Measurements from ENCODE around the gene CNTNAP5.

CNTNAP5 gene

DNA sequence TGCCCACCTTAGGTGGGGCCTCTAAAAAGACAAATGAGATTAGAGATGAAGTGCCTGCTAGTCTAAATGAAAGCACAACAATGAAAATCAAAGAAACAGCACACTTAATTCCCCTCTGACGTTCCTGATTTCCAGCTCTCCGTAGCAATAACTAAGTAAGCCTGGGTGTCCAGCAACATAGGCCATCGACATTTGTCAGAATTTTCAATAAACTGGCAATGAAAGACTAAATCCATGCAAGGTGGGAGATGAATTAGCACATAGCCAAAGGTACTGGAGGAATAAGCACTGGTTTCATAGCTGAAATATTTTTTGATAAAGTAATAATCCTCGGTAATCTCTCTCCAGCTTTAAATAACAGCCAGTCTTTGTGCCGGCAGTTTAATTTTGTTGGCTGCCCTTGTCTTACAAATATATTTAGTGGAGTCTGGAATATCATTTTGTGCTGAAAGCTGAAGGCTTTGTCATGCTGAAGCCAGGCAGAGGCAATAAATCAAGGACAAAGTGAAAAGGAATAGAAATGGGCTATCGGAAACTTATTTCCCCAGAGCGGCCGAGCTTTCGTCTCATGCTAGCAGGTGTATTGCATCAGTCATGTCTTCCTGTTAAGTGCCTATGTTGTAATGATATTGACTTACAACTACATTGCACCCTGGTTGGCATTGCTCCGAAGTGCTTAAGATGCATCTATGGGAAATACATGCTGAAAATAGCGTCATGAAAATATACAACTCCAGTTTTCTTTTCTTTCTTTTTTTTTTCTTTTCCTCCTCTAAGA, 790.1 kb downstream of the CNTNAP5 start:
- no peak for ATAC-seq
- DNase-seq: no peak

DNA sequence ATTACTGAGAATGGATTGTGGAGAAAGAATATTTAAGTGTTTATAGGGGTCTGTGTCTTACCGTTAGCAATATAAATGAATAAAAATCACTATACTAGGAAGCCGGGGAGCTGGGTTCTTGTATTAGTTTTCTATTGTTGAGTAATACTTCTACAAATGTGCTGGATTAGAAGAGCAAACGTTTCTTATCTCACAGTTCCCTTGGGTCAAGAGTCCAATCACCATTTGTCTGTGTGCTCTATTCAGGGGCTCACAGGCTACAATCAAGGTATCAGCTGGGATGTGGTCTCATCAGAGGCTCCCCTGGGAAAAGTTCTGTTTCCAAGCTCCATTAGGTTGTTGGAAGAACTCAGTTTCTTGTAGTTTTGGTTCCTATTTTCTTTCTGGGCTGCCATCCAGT, 790.9 kb downstream of the CNTNAP5 start:
- ATAC-seq: no peak
- no peak for DNase-seq

DNA sequence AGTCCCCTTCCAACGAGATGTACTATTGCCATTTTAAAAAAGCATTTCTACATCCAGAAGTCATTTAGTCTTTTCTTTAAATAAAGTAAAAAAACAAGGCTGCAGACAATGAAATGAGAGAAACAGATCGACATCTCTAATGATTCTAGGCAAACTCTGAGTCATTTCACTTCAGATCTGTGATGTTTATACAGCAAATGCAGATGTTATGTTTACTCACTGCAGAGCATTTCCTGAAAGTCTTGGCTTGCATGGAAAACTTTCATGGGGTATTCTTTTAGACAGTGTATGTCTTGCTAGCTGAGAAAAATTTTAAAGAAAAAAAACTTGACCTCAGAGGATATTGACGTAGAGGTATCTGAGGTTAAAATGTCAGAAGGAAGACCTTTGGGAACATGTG, 797.4 kb downstream of the CNTNAP5 start:
- ATAC-seq: no peak
- no peak for DNase-seq

DNA sequence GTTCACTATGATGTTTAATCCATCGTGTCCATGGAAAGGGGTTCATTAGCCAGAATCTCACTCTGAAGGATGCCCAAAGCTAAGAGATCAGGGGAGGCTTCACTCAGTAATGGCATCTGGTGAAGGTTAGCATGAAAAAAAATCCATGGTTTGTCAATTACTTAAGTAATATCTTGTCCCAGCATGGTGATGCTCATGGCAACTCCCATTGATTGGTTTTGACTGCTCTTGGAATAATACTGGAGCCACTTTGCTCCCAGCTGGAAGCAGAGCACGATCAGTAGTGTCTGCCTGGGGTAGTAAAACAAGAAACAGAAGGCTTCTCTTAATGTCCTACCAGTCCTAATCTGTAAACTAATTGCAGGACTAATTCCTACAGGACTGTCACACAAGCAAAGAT, 799.4 kb downstream of the CNTNAP5 start:
- DNase-seq: no peak

DNA sequence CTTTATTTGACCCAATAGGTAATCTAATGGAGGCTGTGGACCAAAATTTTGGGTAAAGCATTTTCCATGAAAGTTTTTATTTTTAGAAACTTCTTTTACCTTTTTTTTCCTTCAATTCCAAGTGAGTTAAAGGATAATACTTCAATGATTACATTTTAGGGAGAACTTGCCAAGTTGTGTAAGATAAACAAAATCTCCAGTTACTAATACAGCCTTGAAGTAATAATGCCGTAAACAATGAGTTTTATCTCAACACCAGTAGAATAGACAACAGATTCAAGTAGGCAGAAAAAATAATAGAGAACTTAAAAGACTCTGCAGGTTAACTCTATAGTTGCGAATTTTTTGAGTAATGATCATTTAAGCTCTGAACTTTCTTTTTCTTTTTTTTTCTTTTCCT, 807.4 kb downstream of the CNTNAP5 start:
- DNase-seq (no peak), ATAC-seq (no peak)

More for the DNA sequence above, 799.4 kb downstream of the CNTNAP5 start:
- no peak for ATAC-seq

DNA sequence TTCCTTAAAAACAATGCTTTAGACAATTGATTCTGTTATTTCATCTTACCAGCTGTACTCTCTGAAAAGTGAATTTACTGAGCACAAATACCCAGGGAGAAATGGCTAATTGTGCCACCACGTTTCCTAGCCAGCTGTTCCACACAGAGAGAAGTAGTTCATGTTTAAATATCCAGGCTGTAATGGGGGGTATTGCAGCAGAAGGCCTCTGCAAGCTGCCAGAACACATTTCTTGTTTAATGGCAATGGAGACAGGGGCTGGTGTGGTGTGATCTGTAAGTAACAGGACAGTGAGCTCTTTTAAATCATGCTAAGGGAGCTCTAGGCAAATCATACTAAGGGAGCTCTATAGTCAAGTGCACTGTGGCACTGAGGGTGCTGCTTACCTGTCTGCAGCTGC, 809.2 kb downstream of the CNTNAP5 start:
- DNase-seq (no peak), ATAC-seq (no peak)

DNA sequence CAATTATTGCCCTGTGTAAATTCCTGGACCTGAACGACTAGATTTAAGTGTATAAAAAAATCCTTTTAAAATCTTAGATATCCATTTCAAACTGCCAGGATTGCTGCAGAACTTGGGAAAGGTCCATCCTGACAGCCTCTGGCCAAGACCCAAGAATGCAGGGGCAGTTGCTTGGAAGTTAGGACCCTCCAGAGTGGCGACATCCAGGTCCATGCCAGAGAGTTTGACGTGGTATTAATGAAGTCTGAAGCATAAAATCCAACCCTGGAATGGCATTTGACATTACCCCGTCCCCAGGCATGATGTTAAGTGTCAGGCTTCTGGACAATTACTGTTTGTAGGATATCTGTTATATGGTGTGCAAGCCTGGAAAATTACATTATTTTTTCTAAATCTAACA, 810.2 kb downstream of the CNTNAP5 start:
- no peak for ATAC-seq
- DNase-seq: no peak

DNA sequence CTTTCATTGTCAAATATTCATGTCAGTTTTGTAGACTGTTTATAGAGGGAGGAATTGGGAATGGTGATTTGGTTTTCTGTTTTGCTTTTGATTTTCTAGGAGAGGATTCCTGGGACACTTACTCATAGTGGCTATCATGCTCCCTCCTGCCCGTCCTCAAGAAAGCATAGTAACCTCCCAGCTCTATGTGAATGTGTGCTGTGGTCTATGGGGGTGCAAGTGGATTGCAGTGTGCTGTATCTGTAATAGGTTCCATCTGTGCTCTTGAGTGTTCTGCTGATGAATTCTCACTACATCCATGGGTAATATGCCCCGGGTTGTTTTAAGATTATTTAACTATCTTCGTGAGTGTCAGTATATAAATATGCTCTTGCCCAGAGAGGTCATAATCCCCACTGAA, 811.3 kb downstream of the CNTNAP5 start:
- no peak for DNase-seq

DNA sequence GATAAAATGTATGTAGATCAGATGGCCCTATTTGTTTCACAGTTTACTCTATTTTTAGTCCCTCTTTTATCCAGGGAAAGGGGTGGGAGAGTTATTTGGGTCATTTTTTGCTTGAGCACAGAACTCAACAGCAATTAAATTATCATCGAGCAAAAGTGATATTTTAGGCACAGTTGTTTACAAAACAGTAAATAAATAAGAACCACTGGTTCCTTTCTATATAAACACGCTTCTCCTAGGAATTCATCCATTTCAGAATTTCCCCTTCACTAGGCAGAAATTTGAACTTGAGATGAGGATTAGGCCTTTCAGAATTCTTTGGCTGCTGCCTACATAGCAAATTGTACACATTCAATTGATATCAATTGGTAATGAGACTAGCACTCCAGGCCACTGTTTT, 812.4 kb downstream of the CNTNAP5 start:
- ATAC-seq (no peak), DNase-seq (no peak)

More for the DNA sequence above, 811.3 kb downstream of the CNTNAP5 start:
- ATAC-seq: no peak

DNA sequence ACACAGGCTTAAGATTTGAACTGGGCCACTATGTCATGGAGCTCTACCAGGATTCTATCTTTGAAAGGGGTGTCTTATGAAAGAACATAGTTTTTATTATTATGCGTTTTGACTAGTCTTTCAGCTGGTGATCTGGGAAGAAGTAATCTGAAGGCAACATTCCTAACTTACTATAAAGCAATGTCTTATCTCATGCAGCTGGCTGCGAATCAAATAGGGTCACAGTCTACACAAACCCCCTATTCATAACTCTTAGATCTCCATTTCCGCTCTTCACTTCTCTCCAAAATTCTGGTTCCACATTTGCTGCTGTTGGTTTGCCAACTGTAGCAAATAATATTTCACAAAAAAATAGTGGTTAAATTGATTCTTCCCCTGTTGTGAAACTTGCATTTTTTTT, 813.3 kb downstream of the CNTNAP5 start:
- ATAC-seq (no peak), DNase-seq (no peak)

DNA sequence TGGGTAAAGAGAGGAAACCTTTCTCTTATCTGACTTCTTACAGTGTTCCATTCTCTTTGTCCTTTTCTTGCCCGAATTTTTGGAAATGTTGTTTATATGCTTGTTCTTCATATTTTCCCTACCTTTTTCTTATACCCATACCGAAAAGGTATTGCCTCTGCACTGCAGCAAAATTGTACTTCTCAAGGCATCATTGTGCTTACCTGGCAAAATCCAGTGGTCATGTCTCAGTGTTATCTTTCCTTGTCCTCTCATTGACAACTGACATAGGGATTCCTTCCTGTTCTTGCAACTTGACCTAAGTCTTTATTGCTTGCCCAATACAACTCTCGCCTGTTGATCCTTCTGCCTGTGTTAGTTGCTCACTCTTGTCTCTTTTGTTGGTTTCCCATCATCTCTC, 842.2 kb downstream of the CNTNAP5 start:
- ATAC-seq: no peak
- no peak for DNase-seq

DNA sequence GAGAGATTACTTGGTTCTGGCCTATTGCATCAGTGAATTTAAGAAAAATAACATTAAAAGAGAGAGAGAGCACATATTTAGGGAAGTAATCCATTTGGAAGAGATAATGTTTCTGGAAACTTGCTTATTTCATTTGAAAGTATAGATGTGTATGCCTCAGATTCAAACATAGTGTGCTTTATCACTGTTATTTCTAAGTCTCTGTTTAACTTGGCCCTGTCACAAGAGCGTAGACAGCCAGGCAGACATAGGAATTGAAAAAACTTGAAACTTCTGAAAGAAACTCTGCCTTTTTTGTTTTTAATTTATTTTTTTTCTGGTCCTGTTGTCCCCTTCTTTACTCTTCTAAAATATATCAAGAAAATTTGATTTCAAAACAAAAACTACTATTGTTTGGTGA, 849.1 kb downstream of the CNTNAP5 start:
- DNase-seq (no peak), ATAC-seq (no peak)

DNA sequence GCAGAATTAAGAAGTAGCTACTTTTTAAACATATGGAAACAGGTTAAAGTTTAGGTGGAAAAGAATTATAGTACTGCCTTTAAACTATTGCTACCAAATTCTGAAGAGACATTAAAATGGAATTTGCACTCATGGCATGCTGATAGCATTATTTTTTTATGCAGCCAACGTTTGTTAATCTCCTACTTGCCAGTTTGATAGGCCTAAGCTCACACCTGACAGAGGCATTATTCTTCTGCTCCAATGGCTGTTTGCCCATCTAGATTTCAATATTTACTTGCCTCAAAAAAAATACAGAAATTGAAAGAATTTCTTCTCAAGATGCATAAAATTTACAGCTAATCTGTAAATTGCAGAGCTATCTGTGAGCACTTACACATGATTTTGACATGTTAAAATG, 849.6 kb downstream of the CNTNAP5 start:
- no peak for ATAC-seq
- no peak for DNase-seq

DNA sequence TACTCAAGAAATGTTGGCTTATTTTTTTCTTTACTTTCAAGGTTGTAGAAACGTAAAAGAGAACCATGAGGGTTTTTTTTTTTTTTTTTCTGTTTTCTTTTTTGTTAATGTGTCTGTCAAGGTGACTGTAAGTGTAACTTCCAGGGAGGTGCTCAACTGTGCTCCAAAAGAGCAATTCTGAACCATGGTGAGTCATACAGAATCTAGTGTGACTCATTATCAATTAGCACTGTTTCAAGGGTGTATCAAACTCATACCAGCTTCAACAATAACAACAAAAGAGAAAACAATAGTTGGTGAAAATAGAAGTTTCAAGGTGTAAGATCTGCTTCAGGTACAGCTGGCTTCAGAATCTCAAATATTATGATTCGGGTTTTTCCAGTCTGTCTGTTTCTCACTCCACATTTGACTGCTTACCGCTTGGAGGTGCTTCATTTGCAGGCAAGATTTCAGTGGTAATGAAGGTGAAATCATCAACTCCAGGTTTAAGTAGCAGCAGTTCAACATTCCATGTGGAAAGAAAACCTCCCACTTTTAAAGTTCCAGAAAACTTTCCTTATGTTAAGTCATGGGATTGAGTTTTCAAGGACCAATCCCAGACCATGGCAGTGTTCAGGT, 850.6 kb downstream of the CNTNAP5 start:
- no peak for DNase-seq
- ATAC-seq: no peak

DNA sequence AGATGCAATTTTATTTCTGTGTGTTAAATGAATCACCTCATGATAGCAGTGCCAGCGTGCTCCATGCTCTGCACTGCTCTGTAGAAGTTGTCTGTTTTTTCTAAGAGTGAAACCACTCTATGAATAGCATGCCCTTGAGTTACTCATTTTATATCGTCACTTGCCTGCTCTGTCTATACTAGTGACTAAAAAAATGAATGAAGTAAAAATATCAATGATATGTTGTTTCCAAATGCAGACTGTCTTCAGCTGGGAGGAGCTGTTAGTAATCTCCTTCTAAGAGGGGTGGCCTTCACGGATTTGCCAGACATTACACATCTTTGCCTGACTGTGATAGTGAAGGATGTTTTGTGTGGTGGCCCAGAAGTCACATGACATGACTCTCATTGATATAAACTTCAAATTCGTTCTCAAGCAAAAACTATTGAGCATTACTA, 852.1 kb downstream of the CNTNAP5 start:
- DNase-seq (no peak), ATAC-seq (no peak)

DNA sequence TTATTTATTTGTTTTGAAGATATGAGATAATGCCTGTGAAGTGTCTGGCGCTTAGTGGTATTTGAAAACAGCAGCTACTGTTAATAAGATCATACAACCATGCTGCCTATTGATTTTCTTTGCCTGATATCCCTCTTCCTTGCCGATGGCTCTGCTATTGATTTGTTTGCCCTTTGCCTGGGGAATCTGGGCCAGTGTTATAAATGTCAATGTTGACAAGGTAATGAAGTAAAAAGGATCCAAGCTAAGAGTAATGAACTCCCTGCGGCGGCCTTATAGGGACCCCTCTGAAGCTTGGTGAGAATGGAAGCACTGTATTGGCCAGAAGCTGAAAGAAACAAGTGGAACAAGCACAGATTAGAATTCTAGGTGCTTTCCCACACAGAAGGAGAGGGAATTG, 854.6 kb downstream of the CNTNAP5 start:
- ATAC-seq (no peak), DNase-seq (no peak)

DNA sequence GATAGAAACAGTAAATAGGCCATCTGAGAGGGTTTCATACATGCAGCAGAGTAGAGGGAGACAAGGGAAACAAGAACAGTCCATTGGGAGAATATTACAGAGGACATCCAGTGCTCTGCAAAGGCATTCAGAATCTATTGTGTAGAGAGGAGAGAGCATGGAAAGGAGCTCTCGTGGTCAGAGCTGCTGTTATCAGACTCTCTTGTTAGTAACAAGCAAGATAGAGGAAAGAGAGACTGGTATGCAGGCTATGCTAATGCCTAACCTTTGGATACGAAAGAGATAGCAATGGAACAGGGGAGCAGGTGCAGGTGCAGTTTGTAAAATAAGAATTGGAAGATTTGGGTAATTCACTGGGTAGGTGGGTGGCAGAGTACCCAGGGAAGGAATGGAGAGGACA, 855.9 kb downstream of the CNTNAP5 start:
- no peak for DNase-seq
- no peak for ATAC-seq

DNA sequence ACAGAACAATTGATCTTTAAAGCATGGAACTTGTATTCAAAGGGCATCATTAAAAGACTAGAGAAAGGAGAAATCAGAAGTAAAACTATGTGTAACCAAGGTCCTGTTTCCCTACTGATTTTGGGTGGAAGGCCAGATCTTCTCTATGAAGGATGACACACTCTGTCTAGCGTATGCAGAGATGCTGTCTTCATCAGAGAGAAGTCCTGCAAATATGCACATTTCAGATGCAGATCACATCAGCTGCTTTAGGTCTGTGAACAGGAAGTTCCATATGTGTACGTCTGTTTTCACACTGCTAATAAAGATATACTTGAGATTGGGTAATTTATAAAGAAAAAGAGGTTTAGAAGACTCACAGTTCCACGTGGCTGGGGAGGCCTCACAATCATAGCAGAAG, 857.3 kb downstream of the CNTNAP5 start:
- ATAC-seq: no peak
- DNase-seq: no peak

DNA sequence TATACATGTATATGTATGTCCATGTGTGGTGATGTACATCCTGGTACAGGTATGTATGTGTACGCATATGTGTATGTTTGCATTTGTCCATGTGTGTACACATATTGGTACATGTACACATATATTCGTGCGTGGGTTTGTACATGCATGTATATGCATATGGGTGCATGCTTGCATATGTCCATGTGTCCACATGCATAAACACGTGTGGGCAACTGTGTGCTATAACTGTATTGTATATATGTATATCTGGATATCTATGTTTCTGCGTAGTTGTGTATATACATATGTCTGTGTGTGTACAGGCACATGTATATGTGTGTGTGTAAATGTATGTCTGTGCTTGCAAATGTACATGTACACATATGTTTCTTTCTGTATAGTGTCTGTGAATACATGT, 858.5 kb downstream of the CNTNAP5 start:
- DNase-seq: no peak
- ATAC-seq: no peak

DNA sequence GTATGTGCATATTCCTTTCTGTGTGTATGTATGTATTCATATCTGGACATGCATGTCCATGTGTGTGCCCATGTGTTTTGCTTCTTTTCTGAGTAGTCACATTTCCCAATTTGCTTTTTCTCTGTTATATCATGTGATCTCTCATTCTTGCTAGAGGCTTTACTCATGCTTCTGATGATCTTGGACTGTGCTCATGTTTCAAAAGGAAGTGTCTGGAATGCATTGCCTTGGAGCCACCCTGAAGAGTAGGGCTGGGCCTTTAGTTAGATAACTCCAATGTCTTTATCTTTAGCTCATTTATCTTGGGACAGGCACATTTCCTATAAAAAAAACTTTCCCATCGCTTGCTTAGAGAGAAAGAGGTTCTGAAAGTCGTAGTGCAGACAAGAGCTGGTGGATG, 859.2 kb downstream of the CNTNAP5 start:
- DNase-seq: no peak
- no peak for ATAC-seq

DNA sequence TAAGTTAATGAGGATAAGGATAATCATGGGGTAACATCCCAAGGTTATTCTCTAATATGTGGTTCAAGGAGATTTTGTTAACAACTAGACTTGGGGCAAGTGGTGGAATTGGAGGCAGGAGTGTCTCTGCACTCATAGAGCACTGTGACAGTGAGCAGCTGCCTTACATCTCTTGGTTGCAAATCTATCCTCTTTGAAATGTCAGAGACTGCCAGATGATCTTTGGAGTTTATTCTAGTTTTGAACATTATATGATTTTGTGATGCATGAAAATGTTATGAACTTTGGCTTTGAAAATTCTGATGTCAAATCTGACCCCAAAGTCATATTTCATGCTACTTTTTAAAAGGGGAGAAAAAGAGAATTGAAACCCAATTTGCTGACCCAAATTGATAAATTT, 861.1 kb downstream of the CNTNAP5 start:
- DNase-seq (no peak), ATAC-seq (no peak)

DNA sequence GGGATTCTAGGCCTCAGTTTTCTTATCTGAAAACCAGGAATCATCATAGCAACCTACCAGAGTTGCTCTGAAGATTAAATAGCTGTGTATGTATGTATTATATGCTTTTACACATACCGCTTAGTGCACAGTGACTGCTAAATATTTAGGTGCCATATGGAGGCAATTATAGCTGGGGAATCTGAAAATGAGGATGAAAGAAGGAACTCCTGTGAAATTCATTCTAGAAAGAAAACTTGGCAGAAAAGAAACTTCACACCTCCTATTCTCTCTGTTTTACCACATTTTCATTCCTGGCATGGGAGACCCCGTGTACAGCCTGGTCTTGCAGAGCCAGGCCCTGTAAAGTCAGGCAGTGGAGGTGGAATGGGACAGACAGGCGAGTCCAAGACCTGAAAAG, 862.4 kb downstream of the CNTNAP5 start:
- ATAC-seq (no peak), DNase-seq (no peak)

DNA sequence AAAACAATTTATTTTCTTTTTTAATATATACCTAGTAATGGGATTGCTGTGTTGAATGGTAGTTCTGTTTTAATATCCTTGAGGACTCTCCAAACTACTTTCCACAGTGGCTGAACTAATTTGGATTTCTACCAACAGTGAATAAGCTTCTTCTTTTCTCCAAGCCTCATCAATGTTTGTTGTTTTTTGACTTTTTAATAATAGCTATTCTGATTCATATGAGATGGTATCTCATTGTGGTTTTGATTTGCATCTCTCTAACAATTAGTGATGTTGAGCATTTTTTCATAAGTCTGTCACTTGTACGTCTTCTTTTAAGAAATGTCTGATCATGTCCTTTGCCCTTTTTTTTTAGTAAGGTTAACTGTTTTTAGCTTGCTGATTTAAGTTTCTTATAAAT, 863.3 kb downstream of the CNTNAP5 start:
- DNase-seq: no peak
- ATAC-seq: no peak

DNA sequence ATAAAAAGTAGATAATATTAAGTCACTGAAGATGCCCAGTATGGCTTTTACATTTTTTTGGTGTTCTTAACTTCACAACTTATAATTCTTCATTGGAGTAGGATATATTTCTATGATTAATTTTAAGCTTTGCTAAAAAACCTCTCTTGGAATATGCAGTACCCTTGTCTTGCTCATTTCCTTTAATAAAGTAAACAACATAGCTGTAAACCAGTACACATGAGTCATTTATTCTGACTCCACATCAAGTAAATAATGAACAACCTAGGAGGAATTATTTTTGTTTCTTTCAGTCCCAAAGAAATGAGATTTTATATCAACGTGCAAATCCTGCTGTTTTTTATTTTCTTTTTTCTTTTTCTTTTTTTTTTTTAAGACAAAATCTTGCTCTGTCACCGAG, 869.1 kb downstream of the CNTNAP5 start:
- no peak for ATAC-seq
- no peak for DNase-seq

Measured in stimulated activated naive CD8-positive, alpha-beta T cell treated with anti-CD3 and anti-CD28 coated beads, Interleukin-15, Interleukin-2, amounts not matched to agents 100 U/mL and 50 U/mL, for 24 hours (primary cell).